CD14-positive monocyte (primary cell): ENCODE data around the gene RRN3. TPM values are rescaled to one million over a fixed set of nuclear protein-coding genes. Genes with fewer than 3 reads are reported as not detected.
"Not testable (repeated sequence)": the region's sequence is repeated elsewhere in the genome, so short reads cannot be mapped to it uniquely, and the experiment has no call there.

ENCODE experiments used
- DNase-seq, 3 donors: peaks; one replicate each; pipeline ENCODE4 v3.0.0-alpha.2; 2011 to 2022
- H2AFZ ChIP-seq: 2 replicates; pipeline ENCODE4 v1.6.0; 2012; ENCODE audit warnings: mild to moderate bottlenecking, low read depth, low read length, inconsistent platforms; ENCODE audit not compliant: insufficient read depth, poor library complexity, severe bottlenecking
- H3K27ac ChIP-seq, 2 donors: 1 replicate in 1 of 2; 2 replicates in 1 of 2; pipeline ENCODE4 v1.5.1; 2012 to 2013; ENCODE audit warnings: low read length in 2 of 2, control low read depth in 1 of 2, inconsistent platforms in 1 of 2, low read depth in 1 of 2, mild to moderate bottlenecking in 1 of 2
- H3K27me3 ChIP-seq, 2 donors: one replicate each; pipeline versions ENCODE4 v1.6.0 to v1.6.1; 2011 to 2013; ENCODE audit warnings: low read length in 2 of 2; ENCODE audit not compliant: control insufficient read depth in 2 of 2, insufficient read depth in 2 of 2
- H3K36me3 ChIP-seq, 2 donors: replicated peaks in 1 of 2; 1 replicate in 1 of 2; 2 replicates in 1 of 2; pipeline versions ENCODE4 v1.5.1 to v1.6.1; 2012 to 2013; ENCODE audit warnings: low read length in 2 of 2, control low read depth in 1 of 2, inconsistent platforms in 1 of 2, mild to moderate bottlenecking in 1 of 2; ENCODE audit not compliant: insufficient read depth in 2 of 2, control insufficient read depth in 1 of 2
- H3K4me1 ChIP-seq, 2 donors: 1 replicate in 1 of 2; 2 replicates in 1 of 2; pipeline versions ENCODE4 v1.5.1 to v1.6.1; 2012 to 2013; ENCODE audit warnings: low read length in 2 of 2, control low read depth in 1 of 2, inconsistent platforms in 1 of 2, mild to moderate bottlenecking in 1 of 2, moderate library complexity in 1 of 2; ENCODE audit not compliant: insufficient read depth in 2 of 2, control insufficient read depth in 1 of 2
- H3K4me2 ChIP-seq: replicated peaks from 2 replicates; pipeline ENCODE3; 2012; ENCODE audit warnings: low read length, moderate library complexity, mild to moderate bottlenecking; ENCODE audit not compliant: poor library complexity, severe bottlenecking; ENCODE audit errors: extremely low read depth
- H3K4me3 ChIP-seq, 3 experiments: fragments of 200-600 bp in 1 of 3; sonication (generic) in 1 of 3; replicated peaks in 1 of 3; 1 replicate in 2 of 3; 2 replicates in 1 of 3; pipeline ENCODE4 v1.5.1; 2011 to 2013; ENCODE audit warnings: low read length in 3 of 3, mild to moderate bottlenecking in 3 of 3, control low read depth in 2 of 3, low read depth in 2 of 3, inconsistent platforms in 1 of 3, moderate library complexity in 1 of 3
- H3K79me2 ChIP-seq: 2 replicates; pipeline ENCODE4 v1.6.0; 2012; ENCODE audit warnings: mild to moderate bottlenecking, control low read depth, inconsistent platforms, low read length, moderate library complexity; ENCODE audit not compliant: insufficient read depth
- H3K9ac ChIP-seq: 2 replicates; pipeline ENCODE4 v1.6.0; 2017; ENCODE audit warnings: low read length, mild to moderate bottlenecking; ENCODE audit not compliant: insufficient read depth, poor library complexity, severe bottlenecking
- H3K9me3 ChIP-seq, 2 donors: replicated peaks in 1 of 2; 1 replicate in 1 of 2; 2 replicates in 1 of 2; pipeline versions ENCODE4 v1.5.1 to v1.6.1; 2012 to 2013; ENCODE audit warnings: low read length in 2 of 2, control low read depth in 1 of 2; ENCODE audit not compliant: control insufficient read depth in 1 of 2, insufficient read depth in 1 of 2
- H4K20me1 ChIP-seq: 2 replicates; pipeline ENCODE4 v1.6.0; 2012; ENCODE audit warnings: mild to moderate bottlenecking, low read length, control low read depth, moderate library complexity; ENCODE audit not compliant: insufficient read depth
- H3K27ac Mint-ChIP-seq, 7 donors: one replicate each; pipeline ENCODE4 v1.8.0; 2020; ENCODE audit warnings: mild to moderate bottlenecking in 7 of 7, mixed read lengths in 7 of 7, moderate library complexity in 6 of 7, inconsistent platforms in 2 of 7
- H3K27me3 Mint-ChIP-seq, 3 donors: one replicate each; pipeline ENCODE4 v1.8.0; 2021 to 2022; ENCODE audit warnings: low read depth in 3 of 3, mild to moderate bottlenecking in 3 of 3, mixed read lengths in 3 of 3, moderate library complexity in 3 of 3, inconsistent platforms in 1 of 3
- H3K36me3 Mint-ChIP-seq, 2 donors: one replicate each; pipeline ENCODE4 v1.8.0; 2020; ENCODE audit warnings: mixed read lengths in 2 of 2, inconsistent platforms in 1 of 2, mild to moderate bottlenecking in 1 of 2
- H3K4me1 Mint-ChIP-seq: one replicate; pipeline ENCODE4 v1.8.0; 2020; ENCODE audit warnings: mild to moderate bottlenecking, mixed read lengths
- H3K4me3 Mint-ChIP-seq, 2 donors: one replicate each; pipeline ENCODE4 v1.8.0; 2020; ENCODE audit warnings: mild to moderate bottlenecking in 2 of 2, mixed read lengths in 2 of 2, moderate library complexity in 1 of 2
- H3K9me3 Mint-ChIP-seq, 7 donors: one replicate each; pipeline ENCODE4 v1.8.0; 2020 to 2022; ENCODE audit warnings: mixed read lengths in 7 of 7, mild to moderate bottlenecking in 6 of 7, moderate library complexity in 6 of 7, inconsistent platforms in 2 of 7
- WGBS: methylation state at CpG from one replicate; pipeline ENCODE4 v1.1.5; 2013; ENCODE audit warnings: missing lambda C conversion rate; ENCODE audit not compliant: insufficient coverage; 5-methylcytosine and 5-hydroxymethylcytosine counted together
- intact Hi-C, 2 donors: fragments of 100-400 bp; cut with micrococcal nuclease; formaldehyde crosslinking; loops; one replicate each; pipeline versions ENCODE4 v1.15.0 to v1.15.1; 2023
- polyA plus RNA-seq, 3 donors: library from polyadenylated mRNA; depleted of rRNA in 1 of 3; unstranded in 2 of 3; stranded (reverse) in 1 of 3; fragments of 300-500 nt in 2 of 3; fragments of >200 nt in 1 of 3; fragmentation: Illumina TruSeq in 2 of 3; gene quantifications; 1 replicate in 2 of 3; 2 replicates in 1 of 3; pipeline ENCODE4 v1.2.3, GENCODE V29; 2012 to 2021

RRN3 gene
- polyA plus RNA-seq, 3 donors = 4.3 to 9.2 (median 9.1) TPM

GRCh38 chr16:15066690-15067089 is 27.4 kb downstream of the RRN3 start:
- H3K4me1 ChIP-seq, H3K27ac ChIP-seq, H3K27me3 Mint-ChIP-seq, H3K4me1 Mint-ChIP-seq, H3K27me3 ChIP-seq, intact Hi-C loops, H2AFZ ChIP-seq, H3K4me2 ChIP-seq, H3K9me3 Mint-ChIP-seq, DNase-seq, H4K20me1 ChIP-seq, H3K4me3 Mint-ChIP-seq, H3K9ac ChIP-seq, H3K4me3 ChIP-seq, H3K9me3 ChIP-seq, H3K79me2 ChIP-seq: not testable (repeated sequence)
- H3K36me3 ChIP-seq = peaks cover 59 to 74% of the 10 kb centered on the region in 2 donors
- H3K27ac Mint-ChIP-seq = peak overlapping the region in 1 of 7 donors; percentile 47
- 100% methylated on average over 4 of the region's 8 CpGs for WGBS
- peaks cover 57 to 73% of the 10 kb centered on the region in 2 donors for H3K36me3 Mint-ChIP-seq

GRCh38 chr16:15065961-15066360 is 28.1 kb downstream of the RRN3 start:
- H3K4me3 ChIP-seq, H3K9me3 ChIP-seq, H3K4me1 Mint-ChIP-seq, H3K4me1 ChIP-seq, H3K9ac ChIP-seq, H4K20me1 ChIP-seq, H3K27ac Mint-ChIP-seq, H3K27ac ChIP-seq, intact Hi-C loops, H3K4me2 ChIP-seq, H3K27me3 Mint-ChIP-seq, H3K27me3 ChIP-seq, H3K79me2 ChIP-seq, H3K4me3 Mint-ChIP-seq, H2AFZ ChIP-seq, DNase-seq, H3K9me3 Mint-ChIP-seq: not testable (repeated sequence)
- WGBS = no CpG with 5 or more reads among the region's 4 CpGs
- peaks cover 66 to 79% of the 10 kb centered on the region in 2 donors for H3K36me3 ChIP-seq
- H3K36me3 Mint-ChIP-seq = peaks cover 60 to 75% of the 10 kb centered on the region in 2 donors

GRCh38 chr16:15062085-15062810 is 31.8 kb downstream of the RRN3 start:
- WGBS = no CpG with 5 or more reads among the region's 8 CpGs
- DNase-seq = not testable (repeated sequence)
- H3K36me3 Mint-ChIP-seq = peaks cover 64 to 78% of the 10 kb centered on the region in 2 donors

More at GRCh38 chr16:15062085-15062810, 31.8 kb downstream of the RRN3 start:
- H3K4me1 Mint-ChIP-seq, H3K9me3 Mint-ChIP-seq, H3K27me3 ChIP-seq, H4K20me1 ChIP-seq, H2AFZ ChIP-seq, H3K4me2 ChIP-seq, H3K9me3 ChIP-seq, intact Hi-C loops, H3K27me3 Mint-ChIP-seq, H3K27ac ChIP-seq, H3K4me3 Mint-ChIP-seq, H3K4me3 ChIP-seq, H3K4me1 ChIP-seq, H3K9ac ChIP-seq, H3K79me2 ChIP-seq: not testable (repeated sequence)
- peaks cover 45 to 75% of the 10 kb centered on the region in 2 donors for H3K36me3 ChIP-seq
- peak overlapping the region in 3 of 7 donors; percentile 27 to 55 (median 28) for H3K27ac Mint-ChIP-seq
